Smooth muscle cell (in vitro differentiated cells): ENCODE data around the gene DNAL1. TPM values are rescaled to one million over a fixed set of nuclear protein-coding genes. Genes with fewer than 3 reads are reported as not detected.
"Not testable (repeated sequence)": the region's sequence is repeated elsewhere in the genome, so short reads cannot be mapped to it uniquely, and the experiment has no call there.

ENCODE experiments used
- DNase-seq: peaks from one replicate; lab custom pipeline; 2025; ENCODE audit not compliant: unreplicated experiment; lab: John Stamatoyannopoulos, UW
- H2AFZ ChIP-seq: fragments of 200-600 bp; sonication (generic); 2 replicates; pipeline ENCODE4 v1.6.0; 2016; ENCODE audit warnings: antibody characterized with exemption, low read depth, mild to moderate bottlenecking
- H3F3A ChIP-seq: fragments of 200-600 bp; sonication (generic); 2 replicates; pipeline ENCODE4 v1.6.0; 2017; ENCODE audit warnings: antibody characterized with exemption, low read depth
- H3K27ac ChIP-seq: fragments of 200-600 bp; sonication (generic); 2 replicates; pipeline ENCODE4 v1.5.1; 2016; ENCODE audit warnings: low read depth, mild to moderate bottlenecking
- H3K27me3 ChIP-seq: fragments of 200-600 bp; sonication (generic); 2 replicates; pipeline ENCODE4 v1.6.1; 2016; ENCODE audit warnings: low read depth, mild to moderate bottlenecking
- H3K36me3 ChIP-seq: fragments of 200-600 bp; sonication (generic); 2 replicates; pipeline ENCODE4 v1.5.1; 2016; ENCODE audit warnings: low read depth
- H3K4me1 ChIP-seq: fragments of 200-600 bp; sonication (generic); 2 replicates; pipeline ENCODE4 v1.5.1; 2016; ENCODE audit warnings: low read depth
- H3K4me2 ChIP-seq: fragments of 200-600 bp; sonication (generic); 2 replicates; pipeline ENCODE4 v1.6.0; 2016; ENCODE audit warnings: mild to moderate bottlenecking
- H3K4me3 ChIP-seq: fragments of 200-600 bp; sonication (generic); 2 replicates; pipeline ENCODE4 v1.5.1; 2016; ENCODE audit warnings: mild to moderate bottlenecking
- H3K79me2 ChIP-seq: fragments of 200-600 bp; sonication (generic); 2 replicates; pipeline ENCODE4 v1.6.0; 2016; ENCODE audit warnings: low read depth, mild to moderate bottlenecking
- H3K9ac ChIP-seq: fragments of 200-600 bp; sonication (generic); 2 replicates; pipeline ENCODE4 v1.6.0; 2016; ENCODE audit warnings: low read depth
- H3K9me3 ChIP-seq: fragments of 200-600 bp; sonication (generic); replicated peaks from 2 replicates; pipeline ENCODE4 v1.5.1; 2016; ENCODE audit warnings: low read depth
- H4K20me1 ChIP-seq: fragments of 200-600 bp; sonication (generic); 2 replicates; pipeline ENCODE4 v1.6.0; 2016; ENCODE audit warnings: low read depth
- WGBS: methylation state at CpG from one replicate; pipeline ENCODE4 v1.1.7; 2016; ENCODE audit warnings: low lambda C conversion rate; 5-methylcytosine and 5-hydroxymethylcytosine counted together
- polyA plus RNA-seq: library from polyadenylated mRNA; unstranded; fragments of >200 nt; fragmentation: Nextera tagmentation; extraction: Ambion mirVana; gene quantifications from 2 replicates; pipeline ENCODE4 v1.2.1, GENCODE V29; 2016
- total RNA-seq: library from RNA; depleted of rRNA; stranded (reverse); fragments of >200 nt; gene quantifications from 2 replicates; pipeline ENCODE4 v1.2.3, GENCODE V29; 2014
- TF ChIP-seq, protein P1 (sequence below): fragments of 200-600 bp; sonication (generic); IDR thresholded peaks from 2 replicates; pipeline ENCODE4 v1.5.1; 2017; ENCODE audit warnings: borderline replicate concordance, mild to moderate bottlenecking, antibody characterized with exemption; ENCODE audit not compliant: insufficient read depth, poor library complexity, severe bottlenecking

Gene DNAL1
- total and polyA plus RNA-seq, 2 experiments from 2014 or later, result 10.4 to 12.2 TPM

DNA sequence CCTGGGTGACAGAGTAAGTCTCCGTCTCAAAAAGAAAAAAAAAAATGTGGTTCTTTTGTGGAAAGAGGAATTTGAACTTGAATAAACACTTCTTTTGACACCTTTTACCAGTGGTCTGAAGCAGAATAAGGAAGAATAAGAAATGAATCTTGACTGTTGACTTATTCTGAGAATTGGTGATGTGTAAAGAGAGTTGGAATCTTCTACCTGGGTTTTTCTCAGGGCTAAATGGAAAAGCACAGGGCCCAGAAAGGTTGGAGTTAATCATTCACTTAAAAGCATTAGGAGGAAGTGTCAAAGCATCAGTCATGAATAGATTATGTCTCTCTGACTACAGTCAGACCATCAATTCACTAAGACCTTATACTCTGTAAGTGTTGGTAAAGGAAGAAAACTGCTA, 55.5 kb downstream of the DNAL1 start:
- H3K4me3 ChIP-seq, result no peak overlapping the region
- H3K27me3 ChIP-seq, result no peaks in the 10 kb centered on the region
- no peaks in the 10 kb centered on the region for H3K79me2 ChIP-seq
- H3K9me3 ChIP-seq, result no peaks in the 10 kb centered on the region
- H3K9ac ChIP-seq, result no peak overlapping the region
- no peaks in the 10 kb centered on the region for H3F3A ChIP-seq
- H3K36me3 ChIP-seq, result no peaks in the 10 kb centered on the region
- no peaks in the 10 kb centered on the region for H4K20me1 ChIP-seq
- DNase-seq, result no peak
- H3K27ac ChIP-seq, result no peak overlapping the region
- H3K4me1 ChIP-seq, result no peaks in the 10 kb centered on the region
- TF ChIP-seq, protein P1, sequence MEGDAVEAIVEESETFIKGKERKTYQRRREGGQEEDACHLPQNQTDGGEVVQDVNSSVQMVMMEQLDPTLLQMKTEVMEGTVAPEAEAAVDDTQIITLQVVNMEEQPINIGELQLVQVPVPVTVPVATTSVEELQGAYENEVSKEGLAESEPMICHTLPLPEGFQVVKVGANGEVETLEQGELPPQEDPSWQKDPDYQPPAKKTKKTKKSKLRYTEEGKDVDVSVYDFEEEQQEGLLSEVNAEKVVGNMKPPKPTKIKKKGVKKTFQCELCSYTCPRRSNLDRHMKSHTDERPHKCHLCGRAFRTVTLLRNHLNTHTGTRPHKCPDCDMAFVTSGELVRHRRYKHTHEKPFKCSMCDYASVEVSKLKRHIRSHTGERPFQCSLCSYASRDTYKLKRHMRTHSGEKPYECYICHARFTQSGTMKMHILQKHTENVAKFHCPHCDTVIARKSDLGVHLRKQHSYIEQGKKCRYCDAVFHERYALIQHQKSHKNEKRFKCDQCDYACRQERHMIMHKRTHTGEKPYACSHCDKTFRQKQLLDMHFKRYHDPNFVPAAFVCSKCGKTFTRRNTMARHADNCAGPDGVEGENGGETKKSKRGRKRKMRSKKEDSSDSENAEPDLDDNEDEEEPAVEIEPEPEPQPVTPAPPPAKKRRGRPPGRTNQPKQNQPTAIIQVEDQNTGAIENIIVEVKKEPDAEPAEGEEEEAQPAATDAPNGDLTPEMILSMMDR, result no peak
- WGBS, result 100% methylated on average over 1 of the region's 1 CpG
- H2AFZ ChIP-seq, result no peak overlapping the region
- no peak overlapping the region for H3K4me2 ChIP-seq

DNA sequence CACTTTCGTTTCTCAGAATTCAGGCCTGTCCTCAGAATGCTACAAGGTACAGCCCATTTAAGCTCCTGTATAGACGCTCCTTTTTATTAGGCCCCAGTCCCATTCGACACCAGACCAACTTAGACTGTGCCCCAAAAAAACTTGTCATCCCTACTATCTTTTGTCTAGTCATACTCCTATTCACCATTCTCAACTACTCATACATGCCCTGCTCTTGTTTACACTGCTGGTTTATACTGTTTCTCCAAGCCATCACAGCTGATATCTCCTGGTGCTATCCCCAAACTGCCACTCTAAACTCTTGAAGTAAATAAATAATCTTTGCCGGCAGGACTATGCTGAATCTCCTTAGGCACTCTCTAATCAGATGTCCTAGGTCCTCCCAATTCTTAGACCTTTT, 63.3 kb downstream of the DNAL1 start:
- WGBS, result 85% methylated on average over 4 of the region's 4 CpGs
- H3K36me3 ChIP-seq, H3K9ac ChIP-seq, H3K4me2 ChIP-seq, H3K9me3 ChIP-seq, H3K4me3 ChIP-seq, DNase-seq, H3K27me3 ChIP-seq, H2AFZ ChIP-seq, H3F3A ChIP-seq, H3K27ac ChIP-seq: not testable (repeated sequence)
- Histone ChIP-seq H3K79me2 (peaks cover 24% of the 10 kb centered on the region), H4K20me1 (peaks cover 28% of the 10 kb centered on the region), H3K4me1 (peaks cover 14% of the 10 kb centered on the region)

DNA sequence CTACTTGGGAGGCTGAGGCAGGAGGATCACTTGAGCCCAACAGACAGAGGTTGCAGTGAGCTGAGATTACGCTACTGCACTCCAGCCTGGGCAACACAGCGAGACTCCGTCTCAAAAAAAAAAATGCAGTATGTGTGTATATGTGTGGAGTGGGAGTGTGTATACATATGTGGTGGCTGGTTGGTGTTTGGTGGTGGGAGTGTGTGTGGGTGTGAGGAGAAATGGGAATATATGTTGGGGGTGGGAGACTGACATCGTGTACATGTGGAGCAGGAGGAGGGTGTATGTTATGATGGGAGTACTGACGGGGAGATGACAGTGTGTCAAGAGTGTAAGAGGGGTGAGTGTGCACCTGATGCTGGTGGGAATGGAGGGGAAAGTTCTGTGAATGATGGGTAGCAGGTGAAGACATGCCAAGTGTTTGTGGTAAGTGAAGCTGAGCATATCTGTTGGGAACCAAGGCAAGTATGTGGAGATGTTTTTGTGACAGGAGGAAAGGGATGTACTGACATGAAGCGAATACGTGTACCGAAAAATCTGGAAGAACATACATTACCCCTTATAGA, 65.2 kb downstream of the DNAL1 start:
- WGBS, result 94% methylated on average over 8 of the region's 8 CpGs
- Histone ChIP-seq H3F3A (peaks cover 5% of the 10 kb centered on the region), H2AFZ (no peak overlapping the region), H3K36me3 (no peaks in the 10 kb centered on the region), H3K4me1 (peaks cover 19% of the 10 kb centered on the region), H3K79me2 (peaks cover 30% of the 10 kb centered on the region), H3K4me2 (no peak overlapping the region), H3K27ac (no peak overlapping the region), H3K9ac (no peak overlapping the region), H4K20me1 (peaks cover 31% of the 10 kb centered on the region), H3K9me3 (no peaks in the 10 kb centered on the region), H3K4me3 (no peak overlapping the region), H3K27me3 (no peaks in the 10 kb centered on the region)
- no peak for DNase-seq
- TF ChIP-seq, protein P1, result no peak

DNA sequence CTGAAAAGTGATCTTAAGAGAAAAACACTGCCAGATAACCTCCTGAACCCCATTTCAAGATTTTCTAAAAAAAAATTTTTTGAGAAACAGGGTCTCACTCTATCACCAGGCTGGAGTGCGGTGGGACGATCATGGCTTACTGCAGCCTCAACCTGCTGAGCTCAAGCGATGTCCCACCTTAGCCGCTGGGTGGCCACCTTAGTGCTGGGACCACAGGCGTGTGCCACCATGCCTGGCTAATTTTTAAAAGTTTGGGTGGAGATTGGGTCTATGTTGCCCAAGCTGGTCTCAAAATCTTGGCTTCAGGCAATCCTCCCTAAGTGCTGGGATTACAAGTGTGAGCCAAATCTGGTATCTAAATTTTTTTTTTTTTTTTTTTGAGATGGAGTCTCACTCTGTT, 66.0 kb downstream of the DNAL1 start:
- no peak overlapping the region for H3K9ac ChIP-seq
- peaks cover 30% of the 10 kb centered on the region for H3K79me2 ChIP-seq
- WGBS, result 92% methylated on average over 5 of the region's 5 CpGs
- H3K9me3 ChIP-seq, result no peaks in the 10 kb centered on the region
- no peak overlapping the region for H3K4me3 ChIP-seq
- no peaks in the 10 kb centered on the region for H3K27me3 ChIP-seq
- H3K4me1 ChIP-seq, result peaks cover 21% of the 10 kb centered on the region
- TF ChIP-seq, protein P1, result no peak
- no peak overlapping the region for H3K27ac ChIP-seq
- no peak overlapping the region for H3K4me2 ChIP-seq
- H3F3A ChIP-seq, result peaks cover 8% of the 10 kb centered on the region
- peaks cover 31% of the 10 kb centered on the region for H4K20me1 ChIP-seq
- H3K36me3 ChIP-seq, result no peaks in the 10 kb centered on the region
- H2AFZ ChIP-seq, result no peak overlapping the region
- DNase-seq, result no peak
